A673 (cell line): ENCODE measurements around the gene PIK3C2B. TPM values are rescaled to one million over a fixed set of nuclear protein-coding genes. Genes with fewer than 3 reads are reported as not detected.
A peak's percentile ranks its signal among the peaks of the same experiment; 100 is the strongest.

ENCODE experiments used
- Bru-seq: library from RNA; stranded (reverse); fragments of 400-500 nt; gene quantifications from one replicate; lab custom pipeline; 2021; lab: Mats Ljungman, UMichigan
- BruChase-seq, 2 experiments: library from RNA; stranded (reverse); fragments of 400-500 nt; gene quantifications; one replicate each; lab custom pipeline; 2021; lab: Mats Ljungman, UMichigan
- BruUV-seq: library from RNA; stranded (reverse); fragments of 400-500 nt; replicated peaks from 2 replicates; lab custom pipeline; 2021; lab: Mats Ljungman, UMichigan
- CTCF ChIA-PET: fragments of 300-600 bp; sonication (Branson Sonifier 250); formaldehyde crosslinking; loops from one replicate; lab custom pipeline; 2022; ENCODE audit warnings: antibody characterized with exemption; lab: Charles Lee
- POLR2A ChIA-PET: fragments of 300-600 bp; sonication (Branson Sonifier 250); formaldehyde crosslinking; loops from one replicate; lab custom pipeline; 2022; ENCODE audit warnings: antibody characterized with exemption; ENCODE audit not compliant: low non-redundant PET; lab: Charles Lee
- DNase-seq: peaks from one replicate; pipeline ENCODE4 v3.0.0-alpha.2; 2015; ENCODE audit warnings: low spot score
- H3K27ac ChIP-seq: fragments of 200-600 bp; sonication (generic); 2 replicates; pipeline ENCODE4 v1.5.1; 2016; ENCODE audit warnings: mixed run types, low read depth, mild to moderate bottlenecking, mixed read lengths, antibody characterized with exemption, low read length; ENCODE audit not compliant: poor library complexity, severe bottlenecking
- H3K27me3 ChIP-seq: fragments of 200-600 bp; sonication (generic); replicated peaks from 2 replicates; pipeline ENCODE4 v1.6.1; 2017; ENCODE audit warnings: mixed run types, low read depth, mild to moderate bottlenecking, mixed read lengths, antibody characterized with exemption, low read length; ENCODE audit not compliant: insufficient read depth, poor library complexity
- H3K36me3 ChIP-seq: fragments of 200-600 bp; sonication (generic); 2 replicates; pipeline ENCODE4 v1.6.1; 2016; ENCODE audit warnings: mixed run types, mild to moderate bottlenecking, mixed read lengths, antibody characterized with exemption, low read length; ENCODE audit not compliant: insufficient read depth, poor library complexity, severe bottlenecking
- H3K4me1 ChIP-seq: fragments of 200-600 bp; sonication (generic); 2 replicates; pipeline ENCODE4 v1.6.1; 2017; ENCODE audit warnings: mixed run types, mild to moderate bottlenecking, mixed read lengths, antibody characterized with exemption, low read length; ENCODE audit not compliant: insufficient read depth, poor library complexity, severe bottlenecking
- H3K4me3 ChIP-seq: fragments of 200-600 bp; sonication (generic); 2 replicates; pipeline ENCODE4 v1.5.1; 2016; ENCODE audit warnings: low read depth, mixed run types, mild to moderate bottlenecking, mixed read lengths, low read length; ENCODE audit not compliant: poor library complexity, severe bottlenecking
- H3K9me3 ChIP-seq: fragments of 200-600 bp; sonication (generic); 2 replicates; pipeline ENCODE4 v1.6.1; 2016; ENCODE audit warnings: mixed run types, low read depth, mild to moderate bottlenecking, mixed read lengths, antibody characterized with exemption, low read length; ENCODE audit not compliant: poor library complexity, severe bottlenecking
- EZH2 ChIP-seq: fragments of 200-600 bp; sonication (generic); IDR thresholded peaks from 2 replicates; pipeline ENCODE4 v1.6.1; 2017; ENCODE audit warnings: borderline replicate concordance, low read depth, mild to moderate bottlenecking, mixed read lengths, antibody characterized with exemption, low read length; ENCODE audit not compliant: poor library complexity, severe bottlenecking
- intact Hi-C: fragments of 100-400 bp; cut with micrococcal nuclease; formaldehyde crosslinking; loops from one replicate; pipeline ENCODE4 v1.10.0; 2022; ENCODE audit not compliant: unreplicated experiment
- long read RNA-seq: library from polyadenylated mRNA; stranded (forward); transcript quantifications from one replicate; pipeline ENCODE4 v2.0.0, GENCODE V29; 2022
- total RNA-seq: library from RNA; stranded (reverse); gene quantifications from 2 replicates; pipeline ENCODE4 v1.2.3, GENCODE V29; 2021
- TF ChIP-seq, protein P1 (sequence below): fragments of 300-800, 200-600 bp; sonication (generic); conservative IDR thresholded peaks from 2 replicates; pipeline ENCODE4 v1.5.1; 2017; ENCODE audit warnings: low read depth, mild to moderate bottlenecking, antibody characterized with exemption, low read length, moderate library complexity, mixed read lengths

PIK3C2B gene, protein sequence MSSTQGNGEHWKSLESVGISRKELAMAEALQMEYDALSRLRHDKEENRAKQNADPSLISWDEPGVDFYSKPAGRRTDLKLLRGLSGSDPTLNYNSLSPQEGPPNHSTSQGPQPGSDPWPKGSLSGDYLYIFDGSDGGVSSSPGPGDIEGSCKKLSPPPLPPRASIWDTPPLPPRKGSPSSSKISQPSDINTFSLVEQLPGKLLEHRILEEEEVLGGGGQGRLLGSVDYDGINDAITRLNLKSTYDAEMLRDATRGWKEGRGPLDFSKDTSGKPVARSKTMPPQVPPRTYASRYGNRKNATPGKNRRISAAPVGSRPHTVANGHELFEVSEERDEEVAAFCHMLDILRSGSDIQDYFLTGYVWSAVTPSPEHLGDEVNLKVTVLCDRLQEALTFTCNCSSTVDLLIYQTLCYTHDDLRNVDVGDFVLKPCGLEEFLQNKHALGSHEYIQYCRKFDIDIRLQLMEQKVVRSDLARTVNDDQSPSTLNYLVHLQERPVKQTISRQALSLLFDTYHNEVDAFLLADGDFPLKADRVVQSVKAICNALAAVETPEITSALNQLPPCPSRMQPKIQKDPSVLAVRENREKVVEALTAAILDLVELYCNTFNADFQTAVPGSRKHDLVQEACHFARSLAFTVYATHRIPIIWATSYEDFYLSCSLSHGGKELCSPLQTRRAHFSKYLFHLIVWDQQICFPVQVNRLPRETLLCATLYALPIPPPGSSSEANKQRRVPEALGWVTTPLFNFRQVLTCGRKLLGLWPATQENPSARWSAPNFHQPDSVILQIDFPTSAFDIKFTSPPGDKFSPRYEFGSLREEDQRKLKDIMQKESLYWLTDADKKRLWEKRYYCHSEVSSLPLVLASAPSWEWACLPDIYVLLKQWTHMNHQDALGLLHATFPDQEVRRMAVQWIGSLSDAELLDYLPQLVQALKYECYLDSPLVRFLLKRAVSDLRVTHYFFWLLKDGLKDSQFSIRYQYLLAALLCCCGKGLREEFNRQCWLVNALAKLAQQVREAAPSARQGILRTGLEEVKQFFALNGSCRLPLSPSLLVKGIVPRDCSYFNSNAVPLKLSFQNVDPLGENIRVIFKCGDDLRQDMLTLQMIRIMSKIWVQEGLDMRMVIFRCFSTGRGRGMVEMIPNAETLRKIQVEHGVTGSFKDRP (N-terminal part only)
- 18.0 and 25.5 TPM in 2 replicates for total RNA-seq
- percentile 56 among the genes with signal in this experiment for Bru-seq, nascent RNA
- BruChase-seq, experiment 1, labeled RNA remaining after a 2-hour chase = percentile 64 among the genes with signal in this experiment
- BruChase-seq, experiment 2, labeled RNA remaining after a 6-hour chase = percentile 64 among the genes with signal in this experiment
- long read RNA-seq, partial matches to known transcripts = 0 of 8 reads
- long read RNA-seq, other reads (novel, unspliced or antisense) = 8 of 8 reads

DNA sequence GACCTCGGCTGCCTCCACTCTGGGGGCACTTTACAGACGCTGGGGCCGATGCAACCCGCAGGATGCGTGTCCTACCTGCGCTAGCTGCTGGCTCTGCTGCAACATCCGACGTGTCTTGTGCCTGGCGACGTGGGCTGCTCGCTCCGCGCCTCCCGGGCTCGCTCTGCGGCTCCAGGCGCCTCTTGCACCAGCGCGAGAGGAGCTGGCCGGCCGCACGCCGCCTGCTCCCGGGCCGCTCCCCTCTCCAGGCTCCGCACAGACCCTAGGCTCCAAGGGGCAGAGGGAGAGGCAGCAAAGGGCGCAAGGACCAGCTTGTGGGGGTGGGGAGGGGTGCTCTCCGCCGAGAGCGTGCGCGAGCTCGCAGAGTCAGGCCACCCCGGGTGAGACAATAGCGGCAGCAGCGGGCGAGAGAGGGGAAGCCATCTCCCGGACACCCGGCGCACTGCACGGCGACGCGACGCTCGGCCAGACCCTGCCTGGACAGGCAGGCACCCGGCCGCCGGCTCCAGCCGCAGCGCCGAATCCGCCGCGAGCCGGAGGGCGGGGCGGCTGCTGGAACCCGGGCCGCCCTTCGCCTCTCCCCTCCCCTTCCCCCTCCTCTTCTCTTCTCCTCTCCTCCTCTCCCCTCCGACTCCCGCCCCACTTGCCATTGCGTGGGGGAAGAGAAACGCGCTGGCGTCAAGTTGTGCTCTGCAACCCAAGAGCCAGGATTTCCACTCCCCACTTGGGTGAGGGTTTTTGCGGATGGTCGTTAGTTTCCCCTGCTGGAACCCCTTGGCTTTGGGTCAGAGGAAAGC, at the start of gene PIK3C2B:
Gene PIK3C2B, minus strand, starts transcription at position 525 of the 797 bp plus-strand sequence. CDS start 25,003 bp downstream, outside the sequence.
- H3K9me3 ChIP-seq = no peaks in the 10 kb centered on the region
- H3K27ac ChIP-seq = peak within 1 kb of the TSS; percentile 83
- CTCF ChIA-PET = interaction anchor here (0.9 to 3.1 kb wide), 5 partner anchors 9 to 96 kb away, joined by 3 to 24 read pairs (median 12); no protein-coding TSS in a partner anchor
- no peaks in the 10 kb centered on the region for H3K36me3 ChIP-seq
- POLR2A ChIA-PET = interaction anchor here (0.6 to 1.1 kb wide), 2 partner anchors 8 to 12 kb away, joined by 3 to 6 read pairs; no protein-coding TSS in a partner anchor
- peaks cover 21% of the 10 kb centered on the region for H3K4me1 ChIP-seq
- no peak for TF ChIP-seq EZH2
- TF ChIP-seq, protein P1, sequence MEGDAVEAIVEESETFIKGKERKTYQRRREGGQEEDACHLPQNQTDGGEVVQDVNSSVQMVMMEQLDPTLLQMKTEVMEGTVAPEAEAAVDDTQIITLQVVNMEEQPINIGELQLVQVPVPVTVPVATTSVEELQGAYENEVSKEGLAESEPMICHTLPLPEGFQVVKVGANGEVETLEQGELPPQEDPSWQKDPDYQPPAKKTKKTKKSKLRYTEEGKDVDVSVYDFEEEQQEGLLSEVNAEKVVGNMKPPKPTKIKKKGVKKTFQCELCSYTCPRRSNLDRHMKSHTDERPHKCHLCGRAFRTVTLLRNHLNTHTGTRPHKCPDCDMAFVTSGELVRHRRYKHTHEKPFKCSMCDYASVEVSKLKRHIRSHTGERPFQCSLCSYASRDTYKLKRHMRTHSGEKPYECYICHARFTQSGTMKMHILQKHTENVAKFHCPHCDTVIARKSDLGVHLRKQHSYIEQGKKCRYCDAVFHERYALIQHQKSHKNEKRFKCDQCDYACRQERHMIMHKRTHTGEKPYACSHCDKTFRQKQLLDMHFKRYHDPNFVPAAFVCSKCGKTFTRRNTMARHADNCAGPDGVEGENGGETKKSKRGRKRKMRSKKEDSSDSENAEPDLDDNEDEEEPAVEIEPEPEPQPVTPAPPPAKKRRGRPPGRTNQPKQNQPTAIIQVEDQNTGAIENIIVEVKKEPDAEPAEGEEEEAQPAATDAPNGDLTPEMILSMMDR = no peak
- peak within 1 kb of the TSS; percentile 94 for H3K4me3 ChIP-seq
- BruUV-seq = no TSS peak
- peak; percentile 85 for DNase-seq
- H3K27me3 ChIP-seq = no peaks in the 10 kb centered on the region
- intact Hi-C loops = loop anchor here (2.0 kb wide), 1 partner anchor 48 kb away; no protein-coding TSS in a partner anchor

DNA sequence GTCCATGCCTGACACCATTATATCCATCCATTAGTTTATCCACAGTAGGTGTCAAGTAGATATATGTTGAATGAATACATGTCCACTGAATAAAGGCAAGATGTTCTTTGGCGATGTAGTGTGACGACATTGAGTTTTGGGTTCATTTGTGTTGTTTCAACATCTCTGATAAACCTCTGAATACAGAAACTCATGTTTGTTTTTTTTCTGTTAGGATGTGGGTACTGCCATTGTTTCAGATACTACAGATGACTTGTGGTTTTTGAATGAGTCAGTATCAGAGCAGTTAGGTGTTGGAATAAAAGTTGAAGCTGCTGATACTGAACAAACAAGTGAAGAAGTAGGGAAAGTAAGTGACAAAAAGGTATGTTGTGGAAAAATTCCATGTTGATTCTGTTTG, 49.7 kb upstream of the PIK3C2B start:
- ChIA-PET POLR2A (no interaction called here), CTCF (no interaction called here)
- DNase-seq = no peak
- H3K9me3 ChIP-seq = no peaks in the 10 kb centered on the region
- peaks cover 91% of the 10 kb centered on the region for H3K36me3 ChIP-seq
- no TSS peak for BruUV-seq
- H3K4me3 ChIP-seq = no peak overlapping the region
- no peak overlapping the region for H3K27ac ChIP-seq
- TF ChIP-seq EZH2 = no peak
- TF ChIP-seq, protein P1 = no peak
- H3K4me1 ChIP-seq = no peaks in the 10 kb centered on the region
- intact Hi-C loops = no loop called here
- no peaks in the 10 kb centered on the region for H3K27me3 ChIP-seq
